ENCODE results near the gene NR4A3. TPM values are rescaled to one million over a fixed set of nuclear protein-coding genes. Genes with fewer than 3 reads are reported as not detected.

Gene NR4A3
- total and polyA plus RNA-seq, 9 of the 15 experiments (the other 6 are each of a cell fraction or from before 2014, with no cell fraction given), result 0.04 to 0.07 TPM; not detected in 7

DNA sequence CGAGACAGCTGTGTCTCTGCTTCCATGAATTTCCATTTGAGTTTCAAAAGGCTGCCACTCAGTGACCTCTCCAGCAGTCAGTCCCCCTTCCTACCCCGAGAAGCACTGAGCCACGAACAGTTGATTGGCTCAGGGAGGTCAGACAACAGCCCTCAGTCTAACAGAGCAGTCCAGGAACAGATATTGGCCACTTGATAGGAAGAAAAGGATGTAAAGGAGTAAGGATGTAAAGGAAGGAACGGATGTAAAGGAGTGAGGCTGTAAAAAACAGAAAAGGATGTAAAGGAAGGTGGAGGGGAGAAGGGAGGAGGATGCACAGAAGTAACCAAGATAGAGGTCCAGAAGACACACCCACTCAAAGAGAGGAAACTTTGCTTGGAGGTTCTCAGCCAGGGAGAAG lies 3.2 kb upstream of the NR4A3 start:
- in situ Hi-C loops (cut with MboI), result no loop called here
- peak in 3 of 4 experiments; percentile 16 to 30 (median 26) for DNase-seq (ENCODE audit: extremely low read depth in 1 of 4, low spot score in 3 of 4)
- peaks cover 15% of the 10 kb centered on the region; the same call in 1 of the 3 replicates for H3K79me2 ChIP-seq (ENCODE audit: control insufficient read depth, insufficient read depth, low read length)

More for the DNA sequence above, 3.2 kb upstream of the NR4A3 start:
- ATAC-seq, result no peak
- Histone ChIP-seq H3K9me1 (ENCODE audit: control insufficient read depth, insufficient read depth, low read length) (no peaks in the 10 kb centered on the region), H3K9ac (ENCODE audit: insufficient read depth in 1 of 2, low read depth in 2 of 2, low read length in 2 of 2) (peak overlapping the region; percentile 80 to 92; a peak in 3 of 4 replicates), H3K4me2 (ENCODE audit: insufficient read depth, low read length) (peak overlapping the region; percentile 93), H3K27ac (ENCODE audit: extremely low read depth, low read depth, low read length) (peak overlapping the region; percentile 96; the same call in 2 of the 3 replicates), H2AFZ (ENCODE audit: low read depth, low read length) (peak overlapping the region; percentile 90; the same call in 1 of the 2 replicates), H3K27me3 (ENCODE audit: control insufficient read depth in 2 of 2, insufficient read depth in 2 of 2, low read length in 2 of 2) (peaks cover 8 to 16% of the 10 kb centered on the region in 2 experiments), H3K36me3 (ENCODE audit: control insufficient read depth, insufficient read depth, low read length) (no peaks in the 10 kb centered on the region), H3K4me1 (replicated peaks in 1 of 2; ENCODE audit: control insufficient read depth in 2 of 2, insufficient read depth in 2 of 2, low read length in 2 of 2) (peaks cover 12 to 29% of the 10 kb centered on the region in 2 experiments), H3K9me3 (replicated peaks; ENCODE audit: control insufficient read depth, insufficient read depth, low read depth, low read length) (no peaks in the 10 kb centered on the region), H4K20me1 (replicated peaks; ENCODE audit: control insufficient read depth, insufficient read depth, low read length) (0 out of 2 replicates have a peak, but pooled peaks cover 3% of the 10 kb centered on the region), H3K4me3 (peak overlapping the region; percentile 80)
- peak; percentile 53; the same call in 1 of the 2 replicates for TF ChIP-seq PKNOX1 (IDR thresholded peaks at IDR 0.05)
- TF ChIP-seq CBX1 (IDR thresholded peaks at IDR 0.05; ENCODE audit: low read depth), result no peak
- peak in 1 of 2 experiments; percentile 44; a peak in 1 of 4 replicates for TF ChIP-seq HDAC1 (IDR thresholded peaks at IDR 0.05)
- no peak for TF ChIP-seq POU5F1 (IDR thresholded peaks at IDR 0.05; ENCODE audit: borderline replicate concordance, low read depth, low read length, partially characterized antibody)
- TF ChIP-seq IRF1 (CRISPR knock-in tag; IDR thresholded peaks at IDR 0.05; ENCODE audit: borderline replicate concordance), result no peak
- TF ChIP-seq, protein P1, sequence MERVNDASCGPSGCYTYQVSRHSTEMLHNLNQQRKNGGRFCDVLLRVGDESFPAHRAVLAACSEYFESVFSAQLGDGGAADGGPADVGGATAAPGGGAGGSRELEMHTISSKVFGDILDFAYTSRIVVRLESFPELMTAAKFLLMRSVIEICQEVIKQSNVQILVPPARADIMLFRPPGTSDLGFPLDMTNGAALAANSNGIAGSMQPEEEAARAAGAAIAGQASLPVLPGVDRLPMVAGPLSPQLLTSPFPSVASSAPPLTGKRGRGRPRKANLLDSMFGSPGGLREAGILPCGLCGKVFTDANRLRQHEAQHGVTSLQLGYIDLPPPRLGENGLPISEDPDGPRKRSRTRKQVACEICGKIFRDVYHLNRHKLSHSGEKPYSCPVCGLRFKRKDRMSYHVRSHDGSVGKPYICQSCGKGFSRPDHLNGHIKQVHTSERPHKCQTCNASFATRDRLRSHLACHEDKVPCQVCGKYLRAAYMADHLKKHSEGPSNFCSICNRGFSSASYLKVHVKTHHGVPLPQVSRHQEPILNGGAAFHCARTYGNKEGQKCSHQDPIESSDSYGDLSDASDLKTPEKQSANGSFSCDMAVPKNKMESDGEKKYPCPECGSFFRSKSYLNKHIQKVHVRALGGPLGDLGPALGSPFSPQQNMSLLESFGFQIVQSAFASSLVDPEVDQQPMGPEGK (CRISPR knock-in tag; IDR thresholded peaks at IDR 0.05; ENCODE audit: borderline replicate concordance), result no peak
- no peak for TF ChIP-seq SRSF1 (IDR thresholded peaks at IDR 0.05; ENCODE audit: low read depth, low read length)
- no peak for TF ChIP-seq ZEB2 (IDR thresholded peaks at IDR 0.05)
- TF ChIP-seq SAFB2 (IDR thresholded peaks at IDR 0.05; ENCODE audit: borderline replicate concordance, low read depth, low read length, severe bottlenecking), result no peak
- TF ChIP-seq, protein P2, sequence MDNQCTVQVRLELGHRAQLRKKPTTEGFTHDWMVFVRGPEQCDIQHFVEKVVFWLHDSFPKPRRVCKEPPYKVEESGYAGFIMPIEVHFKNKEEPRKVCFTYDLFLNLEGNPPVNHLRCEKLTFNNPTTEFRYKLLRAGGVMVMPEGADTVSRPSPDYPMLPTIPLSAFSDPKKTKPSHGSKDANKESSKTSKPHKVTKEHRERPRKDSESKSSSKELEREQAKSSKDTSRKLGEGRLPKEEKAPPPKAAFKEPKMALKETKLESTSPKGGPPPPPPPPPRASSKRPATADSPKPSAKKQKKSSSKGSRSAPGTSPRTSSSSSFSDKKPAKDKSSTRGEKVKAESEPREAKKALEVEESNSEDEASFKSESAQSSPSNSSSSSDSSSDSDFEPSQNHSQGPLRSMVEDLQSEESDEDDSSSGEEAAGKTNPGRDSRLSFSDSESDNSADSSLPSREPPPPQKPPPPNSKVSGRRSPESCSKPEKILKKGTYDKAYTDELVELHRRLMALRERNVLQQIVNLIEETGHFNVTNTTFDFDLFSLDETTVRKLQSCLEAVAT (IDR thresholded peaks at IDR 0.05), result 0 out of 4 replicates have a peak, but pooled peaks of 1 of the 2 experiments have one; percentile 12
- TF ChIP-seq KDM1A (IDR thresholded peaks at IDR 0.05), result peak in 1 of 2 experiments; percentile 19; a peak in 1 of 4 replicates
- WGBS (ENCODE audit: insufficient coverage, low coverage, missing lambda C conversion rate), result 18% methylated on average over 4 of the region's 4 CpGs
- ChIA-PET CTCF (ENCODE audit: low intra/inter-chr PET ratio) (interaction anchor here (0.6 kb wide), 4 partner anchors 19 to 1836 kb away, joined by 3 to 5 read pairs (median 4); no protein-coding TSS in a partner anchor), POLR2A (interaction anchor here (1.0 kb wide), 1 partner anchor 8 kb away, joined by 3 read pairs; no protein-coding TSS in a partner anchor)
- TSS peak; percentile 56 for BruUV-seq (replicated peaks)
- FAIRE-seq, result peak; percentile 6
- intact Hi-C loops (cut with micrococcal nuclease), result loop anchor here (5.0 to 10.0 kb wide), 2 partner anchors 506 to 636 kb away; no protein-coding TSS in a partner anchor
